ENCODE data around the gene PDE1A. TPM values are rescaled to one million over a fixed set of nuclear protein-coding genes. Genes with fewer than 3 reads are reported as not detected.

PDE1A gene
- total and polyA plus RNA-seq, 2 of the 13 experiments (the other 11 are each of a cell fraction or from before 2014, with no cell fraction given), result not detected

DNA sequence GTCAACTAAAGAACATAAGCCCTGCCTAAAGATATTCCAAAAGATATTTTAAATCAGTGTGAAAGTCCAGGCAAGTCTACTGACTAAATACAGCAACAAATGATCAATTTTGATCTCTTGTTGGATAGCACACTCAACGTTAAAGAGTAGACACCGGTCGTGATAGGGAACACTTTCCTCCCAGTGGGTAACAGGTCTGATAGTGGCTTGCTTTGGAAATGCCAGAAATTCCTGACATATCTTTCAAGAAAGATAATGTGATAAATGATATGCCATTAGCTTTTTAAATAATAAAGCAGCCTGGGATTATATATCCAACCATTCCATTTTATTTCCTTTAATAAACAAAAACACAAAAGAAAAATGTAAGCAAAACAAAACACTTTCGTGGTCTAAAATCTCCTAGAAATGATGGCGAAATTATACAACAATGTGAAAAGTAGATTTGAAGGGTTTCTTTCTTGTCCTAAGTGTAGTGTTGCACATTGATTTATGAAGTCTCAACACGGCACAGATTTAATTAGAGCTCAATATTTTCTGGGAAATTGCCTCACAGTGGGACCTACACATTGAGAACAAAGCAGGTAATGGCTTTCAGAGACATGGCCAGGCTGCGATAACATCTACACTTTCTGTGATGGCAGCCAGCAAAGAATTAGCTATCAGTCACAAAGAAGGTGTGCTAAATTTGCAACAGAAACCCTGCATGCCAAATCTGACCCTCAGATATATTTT lies 282.6 kb downstream of the PDE1A start (continued):
- TF ChIP-seq, protein P1, sequence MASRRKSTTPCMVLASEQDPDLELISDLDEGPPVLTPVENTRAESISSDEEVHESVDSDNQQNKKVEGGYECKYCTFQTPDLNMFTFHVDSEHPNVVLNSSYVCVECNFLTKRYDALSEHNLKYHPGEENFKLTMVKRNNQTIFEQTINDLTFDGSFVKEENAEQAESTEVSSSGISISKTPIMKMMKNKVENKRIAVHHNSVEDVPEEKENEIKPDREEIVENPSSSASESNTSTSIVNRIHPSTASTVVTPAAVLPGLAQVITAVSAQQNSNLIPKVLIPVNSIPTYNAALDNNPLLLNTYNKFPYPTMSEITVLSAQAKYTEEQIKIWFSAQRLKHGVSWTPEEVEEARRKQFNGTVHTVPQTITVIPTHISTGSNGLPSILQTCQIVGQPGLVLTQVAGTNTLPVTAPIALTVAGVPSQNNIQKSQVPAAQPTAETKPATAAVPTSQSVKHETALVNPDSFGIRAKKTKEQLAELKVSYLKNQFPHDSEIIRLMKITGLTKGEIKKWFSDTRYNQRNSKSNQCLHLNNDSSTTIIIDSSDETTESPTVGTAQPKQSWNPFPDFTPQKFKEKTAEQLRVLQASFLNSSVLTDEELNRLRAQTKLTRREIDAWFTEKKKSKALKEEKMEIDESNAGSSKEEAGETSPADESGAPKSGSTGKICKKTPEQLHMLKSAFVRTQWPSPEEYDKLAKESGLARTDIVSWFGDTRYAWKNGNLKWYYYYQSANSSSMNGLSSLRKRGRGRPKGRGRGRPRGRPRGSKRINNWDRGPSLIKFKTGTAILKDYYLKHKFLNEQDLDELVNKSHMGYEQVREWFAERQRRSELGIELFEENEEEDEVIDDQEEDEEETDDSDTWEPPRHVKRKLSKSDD (CRISPR knock-in tag; IDR thresholded peaks at IDR 0.05; ENCODE audit: low read depth), result no peak
- TF ChIP-seq SIX1 (CRISPR knock-in tag; IDR thresholded peaks at IDR 0.05; ENCODE audit: borderline replicate concordance), result no peak
- no peak for TF ChIP-seq TRIM24 (CRISPR knock-in tag; IDR thresholded peaks at IDR 0.05)

DNA sequence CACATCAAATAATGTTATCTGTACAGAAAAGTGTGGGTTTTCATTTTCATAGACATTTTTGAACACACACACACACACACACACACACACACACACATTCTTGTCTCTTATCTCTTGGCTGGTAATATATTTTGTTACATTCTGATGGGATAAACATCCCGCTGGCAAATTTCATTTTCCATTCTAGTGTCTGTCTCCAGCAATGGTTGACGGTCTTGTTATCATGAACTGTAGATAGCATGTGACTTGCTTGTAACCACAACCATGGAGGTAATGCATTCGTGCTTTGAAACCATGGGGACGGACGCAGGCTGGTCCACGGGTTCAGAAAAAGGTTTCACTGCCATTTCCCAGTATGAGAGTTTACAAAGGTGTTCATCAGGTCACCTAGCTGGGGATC lies 284.8 kb downstream of the PDE1A start:
- FAIRE-seq (no peak), DNase-seq (ENCODE audit: low spot score) (no peak), ATAC-seq (no peak)
- H3K36me3 ChIP-seq (replicated peaks in 1 of 2; ENCODE audit: control insufficient read depth in 1 of 2, insufficient read depth in 2 of 2, low read length in 2 of 2), result no peaks in the 10 kb centered on the region
- POLR2A ChIA-PET, result no interaction called here
- TF ChIP-seq ZNF430 (CRISPR knock-in tag; IDR thresholded peaks at IDR 0.05), result no peak
- TF ChIP-seq, protein P2, sequence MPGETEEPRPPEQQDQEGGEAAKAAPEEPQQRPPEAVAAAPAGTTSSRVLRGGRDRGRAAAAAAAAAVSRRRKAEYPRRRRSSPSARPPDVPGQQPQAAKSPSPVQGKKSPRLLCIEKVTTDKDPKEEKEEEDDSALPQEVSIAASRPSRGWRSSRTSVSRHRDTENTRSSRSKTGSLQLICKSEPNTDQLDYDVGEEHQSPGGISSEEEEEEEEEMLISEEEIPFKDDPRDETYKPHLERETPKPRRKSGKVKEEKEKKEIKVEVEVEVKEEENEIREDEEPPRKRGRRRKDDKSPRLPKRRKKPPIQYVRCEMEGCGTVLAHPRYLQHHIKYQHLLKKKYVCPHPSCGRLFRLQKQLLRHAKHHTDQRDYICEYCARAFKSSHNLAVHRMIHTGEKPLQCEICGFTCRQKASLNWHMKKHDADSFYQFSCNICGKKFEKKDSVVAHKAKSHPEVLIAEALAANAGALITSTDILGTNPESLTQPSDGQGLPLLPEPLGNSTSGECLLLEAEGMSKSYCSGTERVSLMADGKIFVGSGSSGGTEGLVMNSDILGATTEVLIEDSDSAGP (CRISPR knock-in tag; IDR thresholded peaks at IDR 0.05; ENCODE audit: borderline replicate concordance), result no peak
- no peak for TF ChIP-seq FOXJ3 (CRISPR knock-in tag; IDR thresholded peaks at IDR 0.05; ENCODE audit: borderline replicate concordance)
- no peak for TF ChIP-seq GATAD1 (CRISPR knock-in tag; IDR thresholded peaks at IDR 0.05)
- TF ChIP-seq SMYD3 (CRISPR knock-in tag; IDR thresholded peaks at IDR 0.05), result no peak
- TF ChIP-seq KDM5B (CRISPR knock-in tag; IDR thresholded peaks at IDR 0.05; ENCODE audit: borderline replicate concordance), result no peak
- no peaks in the 10 kb centered on the region for H3K27me3 ChIP-seq (ENCODE audit: control insufficient read depth in 1 of 2, insufficient read depth in 2 of 2, low read length in 2 of 2)
- H4K20me1 ChIP-seq (ENCODE audit: insufficient read depth, low read length), result no peaks in the 10 kb centered on the region
- WGBS (ENCODE audit: low lambda C conversion rate), result 23% methylated on average over 6 of the region's 6 CpGs
- H3K27ac ChIP-seq (ENCODE audit: extremely low read length, insufficient read depth, low read length), result no peak overlapping the region
- intact Hi-C loops (cut with micrococcal nuclease; ENCODE audit: unreplicated experiment), result no loop called here
- in situ Hi-C loops (cut with HindIII; ENCODE audit: extremely low pct_ligation_motif_present, low pct_unique_long_range_greater_than_20kb), result no loop called here
- no peaks in the 10 kb centered on the region for H3K79me2 ChIP-seq (ENCODE audit: insufficient read depth, low read length)
- no peak overlapping the region for H3K4me2 ChIP-seq (ENCODE audit: low read depth, low read length)
- H2AFZ ChIP-seq (ENCODE audit: low read length), result no peak overlapping the region
- H3K9ac ChIP-seq (ENCODE audit: insufficient read depth, low read depth, low read length), result no peak overlapping the region
- no peaks in the 10 kb centered on the region for H3K4me1 ChIP-seq (ENCODE audit: insufficient read depth, low read length)
- CTCF ChIA-PET (ENCODE audit: low intra/inter-chr PET ratio, low total read pairs), result no interaction called here
- H3K9me3 ChIP-seq (ENCODE audit: low read length), result no peaks in the 10 kb centered on the region
- BruUV-seq (replicated peaks), result no TSS peak
- no peak overlapping the region for H3K4me3 ChIP-seq (replicated peaks in 1 of 3; ENCODE audit: insufficient read depth in 1 of 3, low read depth in 2 of 3, low read length in 3 of 3)

All from HepG2 (cell line).